Left lung (tissue), 10 donors: ENCODE results near the gene ESPN. TPM values are rescaled to one million over a fixed set of nuclear protein-coding genes. Genes with fewer than 3 reads are reported as not detected.

Experiments
- ATAC-seq: fragments of 200-7000 bp; cut with Tn5 transposase; one replicate; pipeline ENCODE4 v1.9.1; 2020; ENCODE audit warnings: moderate library complexity
- DNase-seq, 4 donors: peaks; one replicate each; pipeline ENCODE4 v3.0.0-alpha.2; 2013 to 2020
- H3K27ac ChIP-seq, 2 donors: fragments of 200-600 bp; sonication (generic) in 1 of 2; one replicate each; pipeline versions ENCODE4 v1.5.0 to v1.8.0; 2020 to 2021
- H3K27me3 ChIP-seq, 2 donors: fragments of 200-600 bp; sonication (generic) in 1 of 2; one replicate each; pipeline versions ENCODE4 v1.5.0 to v1.8.0; 2020 to 2021
- H3K36me3 ChIP-seq, 2 donors: fragments of 200-600 bp; sonication (generic) in 1 of 2; one replicate each; pipeline versions ENCODE4 v1.5.0 to v1.8.0; 2020 to 2021
- H3K4me1 ChIP-seq, 2 donors: fragments of 200-600 bp; one replicate each; pipeline ENCODE4 v1.8.0; 2021
- H3K4me3 ChIP-seq, 2 donors: fragments of 200-600 bp; sonication (generic) in 1 of 2; one replicate each; pipeline versions ENCODE4 v1.5.0 to v1.8.0; 2020 to 2021; ENCODE audit warnings: mild to moderate bottlenecking in 1 of 2
- H3K9me3 ChIP-seq, 2 donors: fragments of 200-600 bp; sonication (generic) in 1 of 2; one replicate each; pipeline versions ENCODE4 v1.5.0 to v1.8.0; 2020 to 2021
- CTCF ChIP-seq, 2 donors: fragments of 200-600 bp; sonication (generic) in 1 of 2; IDR thresholded peaks; one replicate each; pipeline versions ENCODE4 v1.5.0 to v1.8.0; 2021; ENCODE audit warnings: antibody characterized with exemption in 2 of 2
- intact Hi-C, 2 donors: fragments of 100-400 bp; cut with DNase I; formaldehyde crosslinking; loops; one replicate each; pipeline versions ENCODE4 v1.11.2 to v1.14.2; 2022
- polyA plus RNA-seq, 6 donors: library from polyadenylated mRNA; unstranded; fragments of 120-200 nt; gene quantifications; one replicate each; pipeline ENCODE4 v1.2.1, GENCODE V29; 2013; ENCODE audit not compliant: insufficient read length in 6 of 6
- total RNA-seq, 2 donors: library from RNA; stranded (reverse); fragmentation: NEBNext Ultra II Directional; extraction: Animal tissue kit (Norgen Biotek cat#: 25700); gene quantifications; one replicate each; pipeline ENCODE4 v1.2.1, GENCODE V29; 2021
- donor health status: DM: no; HTN: yes; CAD: no.
- donor health status: DM: no; HTN: no; CAD: no.

Gene ESPN
- total and polyA plus RNA-seq, 8 donors: 1.2 to 3.7 (median 2.2) TPM

- peaks cover 2 to 95% of the 10 kb centered on the region in 2 donors for H3K27me3 ChIP-seq
- H3K4me1 ChIP-seq: no peaks in the 10 kb centered on the region
- TF ChIP-seq CTCF (IDR thresholded peaks at IDR 0.05): no peak
- no peaks in the 10 kb centered on the region for H3K9me3 ChIP-seq
- intact Hi-C loops: loop anchor here in 1 of 2 donors (10.0 kb wide), 1 partner anchor 156 kb away; no protein-coding TSS in a partner anchor
- H3K4me3 ChIP-seq: no peak overlapping the region
- H3K36me3 ChIP-seq: no peaks in the 10 kb centered on the region
- H3K27ac ChIP-seq: no peak overlapping the region
- DNase-seq (no peak), ATAC-seq (no peak)
Measured at GRCh38 chr1:6410248-6410893, 14.2 kb upstream of the ESPN start.

GRCh38 chr1:6412896-6413295 is 11.7 kb upstream of the ESPN start:
- peaks cover 23 to 98% of the 10 kb centered on the region in 2 donors for H3K27me3 ChIP-seq
- intact Hi-C loops: loop anchor here in 1 of 2 donors (10.0 kb wide), 1 partner anchor 158 kb away; no protein-coding TSS in a partner anchor
- ATAC-seq: peak; percentile 25

GRCh38 chr1:6414443-6414844 is 10.1 kb upstream of the ESPN start:
- H3K4me1 ChIP-seq: peaks cover 6 to 8% of the 10 kb centered on the region in 2 donors
- peaks cover 38 to 98% of the 10 kb centered on the region in 2 donors for H3K27me3 ChIP-seq
- no peaks in the 10 kb centered on the region for H3K36me3 ChIP-seq
- intact Hi-C loops: loop anchor here in 1 of 2 donors (10.0 kb wide), 1 partner anchor 160 kb away; no protein-coding TSS in a partner anchor
- DNase-seq (no peak), ATAC-seq (peak; percentile 63)
- no peaks in the 10 kb centered on the region for H3K9me3 ChIP-seq
- no peak overlapping the region for H3K27ac ChIP-seq
- H3K4me3 ChIP-seq: no peak overlapping the region
- TF ChIP-seq CTCF (IDR thresholded peaks at IDR 0.05): no peak

More at GRCh38 chr1:6412896-6413295, 11.7 kb upstream of the ESPN start:
- no peak for DNase-seq
- no peaks in the 10 kb centered on the region for H3K9me3 ChIP-seq
- TF ChIP-seq CTCF (IDR thresholded peaks at IDR 0.05): no peak
- no peaks in the 10 kb centered on the region for H3K36me3 ChIP-seq
- no peak overlapping the region for H3K27ac ChIP-seq
- H3K4me1 ChIP-seq: no peaks in the 10 kb centered on the region
- H3K4me3 ChIP-seq: no peak overlapping the region

GRCh38 chr1:6414881-6415626 is 9.5 kb upstream of the ESPN start:
- no peak for TF ChIP-seq CTCF (IDR thresholded peaks at IDR 0.05)
- Histone ChIP-seq H3K36me3 (no peaks in the 10 kb centered on the region), H3K4me3 (no peak overlapping the region), H3K4me1 (peaks cover 11 to 14% of the 10 kb centered on the region in 2 donors), H3K9me3 (no peaks in the 10 kb centered on the region), H3K27ac (no peak overlapping the region), H3K27me3 (peaks cover 44 to 99% of the 10 kb centered on the region in 2 donors)
- DNase-seq (no peak), ATAC-seq (no peak)
- intact Hi-C loops: loop anchor here in 1 of 2 donors (10.0 kb wide), 1 partner anchor 160 kb away; no protein-coding TSS in a partner anchor

GRCh38 chr1:6416295-6416656 is 8.3 kb upstream of the ESPN start:
- no peak for TF ChIP-seq CTCF (IDR thresholded peaks at IDR 0.05)
- DNase-seq: no peak
- peaks cover 15 to 22% of the 10 kb centered on the region in 2 donors for H3K4me1 ChIP-seq
- H3K27ac ChIP-seq: no peak overlapping the region
- H3K9me3 ChIP-seq: no peaks in the 10 kb centered on the region
- no peak for ATAC-seq
- intact Hi-C loops: loop anchor here in 1 of 2 donors (10.0 kb wide), 1 partner anchor 161 kb away; no protein-coding TSS in a partner anchor
- peaks cover 55 to 100% of the 10 kb centered on the region in 2 donors for H3K27me3 ChIP-seq
- H3K36me3 ChIP-seq: no peaks in the 10 kb centered on the region
- no peak overlapping the region for H3K4me3 ChIP-seq
